ENCODE measurements around the gene BPI.
"Not testable (repeated sequence)": the region's sequence is repeated elsewhere in the genome, so short reads cannot be mapped to it uniquely, and the experiment has no call there.

The BPI gene

GRCh38 chr20:38278763-38279162 is 25.2 kb upstream of the BPI start:
- no peak for DNase-seq

GRCh38 chr20:38281176-38281915 is 22.6 kb upstream of the BPI start:
- not testable (repeated sequence) for DNase-seq

- DNase-seq = no peak
Measured at GRCh38 chr20:38283236-38283635, 20.7 kb upstream of the BPI start.

- not testable (repeated sequence) for DNase-seq
Measured at GRCh38 chr20:38284066-38284650, 19.8 kb upstream of the BPI start.

- DNase-seq = no peak
Measured at GRCh38 chr20:38284893-38285444, 19.0 kb upstream of the BPI start.

GRCh38 chr20:38286586-38287531 is 17.1 kb upstream of the BPI start:
- no peak for DNase-seq

- no peak for DNase-seq
Measured at GRCh38 chr20:38290829-38291814, 12.8 kb upstream of the BPI start.

- no peak for DNase-seq
Measured at GRCh38 chr20:38291966-38292365, 12.0 kb upstream of the BPI start.

GRCh38 chr20:38293491-38294065 is 10.4 kb upstream of the BPI start:
- DNase-seq = no peak

GRCh38 chr20:38294076-38294591 is 9.8 kb upstream of the BPI start:
- no peak for DNase-seq

GRCh38 chr20:38295811-38296210 is 8.1 kb upstream of the BPI start:
- DNase-seq = no peak

GRCh38 chr20:38296433-38296832 is 7.5 kb upstream of the BPI start:
- no peak for DNase-seq

- DNase-seq = no peak
Measured at GRCh38 chr20:38297916-38298674, 5.9 kb upstream of the BPI start.

- no peak for DNase-seq
Measured at GRCh38 chr20:38298768-38299288, 5.1 kb upstream of the BPI start.

- no peak for DNase-seq
Measured at GRCh38 chr20:38299963-38300362, 4.0 kb upstream of the BPI start.

- DNase-seq = no peak
Measured at GRCh38 chr20:38300438-38300837, 3.5 kb upstream of the BPI start.

- no peak for DNase-seq
Measured at GRCh38 chr20:38301309-38301708, 2.6 kb upstream of the BPI start.

- DNase-seq = no peak
Measured at GRCh38 chr20:38302786-38303185, 1.2 kb upstream of the BPI start.

GRCh38 chr20:38304845-38305447 is 990 bp downstream of the BPI start:
- no peak for DNase-seq

GRCh38 chr20:38305541-38305940 is 1.6 kb downstream of the BPI start:
- no peak for DNase-seq
